Measurements from ENCODE around the gene ALDH18A1. TPM values are rescaled to one million over a fixed set of nuclear protein-coding genes. Genes with fewer than 3 reads are reported as not detected.

ALDH18A1 gene
- total RNA-seq, 1 experiment from 2014 or later: 87.6 TPM

DNA sequence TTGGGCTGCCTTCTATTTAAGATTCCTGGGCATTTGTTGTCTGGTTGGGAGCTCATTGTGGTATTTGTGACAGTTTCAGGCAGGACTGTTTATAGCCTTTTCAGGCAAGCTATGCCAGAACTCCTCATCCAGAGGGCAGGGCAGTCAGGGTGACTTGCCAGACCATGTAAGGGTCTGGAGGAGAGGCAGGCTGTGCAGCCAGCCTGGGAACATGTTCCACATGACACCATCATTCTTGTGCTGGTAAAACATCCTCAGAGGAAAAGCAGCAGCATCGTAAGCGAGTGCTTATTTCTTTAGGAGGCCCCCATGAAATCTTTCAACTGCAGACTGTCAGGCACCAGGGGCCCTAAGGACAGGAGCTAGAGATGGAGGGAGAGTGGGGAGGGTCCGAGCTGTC, 51.3 kb downstream of the ALDH18A1 start:
- intact Hi-C loops (cut with micrococcal nuclease): no loop called here
- ChIA-PET POLR2A (no interaction called here), RAD21 (ENCODE audit: low non-redundant PET in 1 of 2, low total read pairs in 2 of 2, uncharacterized antibody in 2 of 2, unreplicated experiment in 2 of 2) (no interaction called here), CTCF (interaction anchor here (1.3 to 1.6 kb wide), 3 partner anchors 175 to 242 kb away, joined by 3 to 5 read pairs (median 3); no protein-coding TSS in a partner anchor)
- Histone ChIP-seq H3K27ac (ENCODE audit: low read depth, low read length) (no peak overlapping the region), H3K27me3 (ENCODE audit: insufficient read depth, low read length) (no peaks in the 10 kb centered on the region), H3K9ac (ENCODE audit: low read length) (no peak overlapping the region), H3K4me1 (ENCODE audit: control insufficient read depth in 1 of 2, insufficient read depth in 2 of 2, low read length in 2 of 2) (no peaks in the 10 kb centered on the region), H2AFZ (ENCODE audit: low read depth, low read length, poor library complexity, severe bottlenecking) (no peak overlapping the region), H4K20me1 (ENCODE audit: insufficient read depth) (no peaks in the 10 kb centered on the region), H3K79me2 (ENCODE audit: insufficient read depth, low read length) (no peaks in the 10 kb centered on the region), H3K36me3 (ENCODE audit: control insufficient read depth in 1 of 2, insufficient read depth in 2 of 2, low read length in 2 of 2) (peaks cover 12 to 20% of the 10 kb centered on the region in 2 experiments; a peak in 2 of 4 replicates), H3K4me2 (ENCODE audit: low read length) (no peak overlapping the region), H3K4me3 (replicated peaks in 1 of 2; ENCODE audit: low read depth in 1 of 2, low read length in 2 of 2) (no peak overlapping the region), H3K9me2 (ENCODE audit: insufficient read depth) (no peaks in the 10 kb centered on the region), H3K9me3 (ENCODE audit: control insufficient read depth in 1 of 2, insufficient read depth in 1 of 2, low read depth in 1 of 2, low read length in 2 of 2) (no peaks in the 10 kb centered on the region)
- no TSS peak for BruUV-seq (replicated peaks)
- TF ChIP-seq CBX3 (IDR thresholded peaks at IDR 0.05; ENCODE audit: low read depth) (no peak), EZH2phosphoT487 (IDR thresholded peaks at IDR 0.05; ENCODE audit: borderline replicate concordance) (no peak)
- no peak for DNase-seq (ENCODE audit: low read depth, low spot score)
- ATAC-seq: no peak

DNA sequence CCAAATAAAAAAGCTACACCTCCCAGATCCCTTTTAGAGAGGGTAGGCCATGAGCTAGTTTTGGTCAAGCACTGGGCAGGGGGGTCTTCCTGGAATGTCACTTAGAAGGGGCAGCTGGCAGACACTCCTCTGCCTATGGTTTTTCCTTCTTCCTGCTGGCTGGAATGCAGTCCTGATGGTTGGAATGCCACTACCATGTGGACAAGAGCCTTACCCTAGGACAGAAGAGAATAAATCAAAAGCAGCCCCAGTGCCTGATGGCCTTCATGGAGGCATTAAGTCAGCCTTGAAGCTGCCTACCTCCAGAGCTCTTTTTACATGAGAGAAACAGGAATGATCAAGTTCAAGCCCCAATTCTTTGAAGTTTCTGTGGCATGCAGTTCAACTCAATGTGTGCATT, 51.9 kb downstream of the ALDH18A1 start:
- H3K9me3 ChIP-seq (ENCODE audit: control insufficient read depth in 1 of 2, insufficient read depth in 1 of 2, low read depth in 1 of 2, low read length in 2 of 2): no peaks in the 10 kb centered on the region
- TF ChIP-seq POLR2A (IDR thresholded peaks at IDR 0.05; ENCODE audit: borderline replicate concordance, extremely low read depth, insufficient read depth, insufficient read length): no peak
- no peak for TF ChIP-seq SRF (IDR thresholded peaks at IDR 0.05; ENCODE audit: low read depth)
- no peak for TF ChIP-seq TCF7L2 (IDR thresholded peaks at IDR 0.05; ENCODE audit: borderline replicate concordance, extremely low read depth, insufficient read depth, insufficient read length)
- TF ChIP-seq, protein P1, sequence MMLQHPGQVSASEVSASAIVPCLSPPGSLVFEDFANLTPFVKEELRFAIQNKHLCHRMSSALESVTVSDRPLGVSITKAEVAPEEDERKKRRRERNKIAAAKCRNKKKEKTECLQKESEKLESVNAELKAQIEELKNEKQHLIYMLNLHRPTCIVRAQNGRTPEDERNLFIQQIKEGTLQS (IDR thresholded peaks at IDR 0.05): no peak
- TF ChIP-seq YY1 (IDR thresholded peaks at IDR 0.05; ENCODE audit: extremely low read depth, insufficient replicate concordance, low read depth, low read length): no peak
- TF ChIP-seq, protein P2, sequence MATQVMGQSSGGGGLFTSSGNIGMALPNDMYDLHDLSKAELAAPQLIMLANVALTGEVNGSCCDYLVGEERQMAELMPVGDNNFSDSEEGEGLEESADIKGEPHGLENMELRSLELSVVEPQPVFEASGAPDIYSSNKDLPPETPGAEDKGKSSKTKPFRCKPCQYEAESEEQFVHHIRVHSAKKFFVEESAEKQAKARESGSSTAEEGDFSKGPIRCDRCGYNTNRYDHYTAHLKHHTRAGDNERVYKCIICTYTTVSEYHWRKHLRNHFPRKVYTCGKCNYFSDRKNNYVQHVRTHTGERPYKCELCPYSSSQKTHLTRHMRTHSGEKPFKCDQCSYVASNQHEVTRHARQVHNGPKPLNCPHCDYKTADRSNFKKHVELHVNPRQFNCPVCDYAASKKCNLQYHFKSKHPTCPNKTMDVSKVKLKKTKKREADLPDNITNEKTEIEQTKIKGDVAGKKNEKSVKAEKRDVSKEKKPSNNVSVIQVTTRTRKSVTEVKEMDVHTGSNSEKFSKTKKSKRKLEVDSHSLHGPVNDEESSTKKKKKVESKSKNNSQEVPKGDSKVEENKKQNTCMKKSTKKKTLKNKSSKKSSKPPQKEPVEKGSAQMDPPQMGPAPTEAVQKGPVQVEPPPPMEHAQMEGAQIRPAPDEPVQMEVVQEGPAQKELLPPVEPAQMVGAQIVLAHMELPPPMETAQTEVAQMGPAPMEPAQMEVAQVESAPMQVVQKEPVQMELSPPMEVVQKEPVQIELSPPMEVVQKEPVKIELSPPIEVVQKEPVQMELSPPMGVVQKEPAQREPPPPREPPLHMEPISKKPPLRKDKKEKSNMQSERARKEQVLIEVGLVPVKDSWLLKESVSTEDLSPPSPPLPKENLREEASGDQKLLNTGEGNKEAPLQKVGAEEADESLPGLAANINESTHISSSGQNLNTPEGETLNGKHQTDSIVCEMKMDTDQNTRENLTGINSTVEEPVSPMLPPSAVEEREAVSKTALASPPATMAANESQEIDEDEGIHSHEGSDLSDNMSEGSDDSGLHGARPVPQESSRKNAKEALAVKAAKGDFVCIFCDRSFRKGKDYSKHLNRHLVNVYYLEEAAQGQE (IDR thresholded peaks at IDR 0.05; ENCODE audit: low read depth): no peak
- TF ChIP-seq SP1 (IDR thresholded peaks at IDR 0.05; ENCODE audit: low read depth): no peak
- no peak for TF ChIP-seq ZFX (IDR thresholded peaks at IDR 0.05)
- no peak for TF ChIP-seq EZH2 (IDR thresholded peaks at IDR 0.05)
- TF ChIP-seq ELF1 (IDR thresholded peaks at IDR 0.05; ENCODE audit: borderline replicate concordance, low read depth): no peak
- TF ChIP-seq EZH2phosphoT487 (IDR thresholded peaks at IDR 0.05; ENCODE audit: borderline replicate concordance): no peak
- TF ChIP-seq RAD21 (IDR thresholded peaks at IDR 0.05; ENCODE audit: low read depth): no peak
- TF ChIP-seq CBX3 (IDR thresholded peaks at IDR 0.05; ENCODE audit: low read depth): no peak
- TF ChIP-seq, protein P3, sequence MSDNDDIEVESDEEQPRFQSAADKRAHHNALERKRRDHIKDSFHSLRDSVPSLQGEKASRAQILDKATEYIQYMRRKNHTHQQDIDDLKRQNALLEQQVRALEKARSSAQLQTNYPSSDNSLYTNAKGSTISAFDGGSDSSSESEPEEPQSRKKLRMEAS (IDR thresholded peaks at IDR 0.05): no peak
- TF ChIP-seq EGR1 (IDR thresholded peaks at IDR 0.05; ENCODE audit: low read depth): no peak
- intact Hi-C loops (cut with micrococcal nuclease): loop anchor here (5.0 kb wide), 1 partner anchor 157 kb away; no protein-coding TSS in a partner anchor
- no peak overlapping the region for H2AFZ ChIP-seq (ENCODE audit: low read depth, low read length, poor library complexity, severe bottlenecking)
- no peaks in the 10 kb centered on the region for H3K79me2 ChIP-seq (ENCODE audit: insufficient read depth, low read length)
- no peaks in the 10 kb centered on the region for H3K4me1 ChIP-seq (ENCODE audit: control insufficient read depth in 1 of 2, insufficient read depth in 2 of 2, low read length in 2 of 2)
- CTCF ChIA-PET: interaction anchor here (1.3 to 1.8 kb wide), 3 partner anchors 174 to 241 kb away, joined by 3 to 5 read pairs (median 3); no protein-coding TSS in a partner anchor
- RAD21 ChIA-PET (ENCODE audit: low non-redundant PET in 1 of 2, low total read pairs in 2 of 2, uncharacterized antibody in 2 of 2, unreplicated experiment in 2 of 2): interaction anchor here in 1 of 2 experiments (0.7 kb wide), 1 partner anchor 138 kb away, joined by 4 read pairs; no protein-coding TSS in a partner anchor
- no peak for DNase-seq (ENCODE audit: low read depth, low spot score)
- no peak overlapping the region for H3K4me3 ChIP-seq (replicated peaks in 1 of 2; ENCODE audit: low read depth in 1 of 2, low read length in 2 of 2)
- no peak overlapping the region for H3K27ac ChIP-seq (ENCODE audit: low read depth, low read length)
- ATAC-seq: no peak
- POLR2A ChIA-PET: no interaction called here
- peaks cover 9 to 18% of the 10 kb centered on the region in 2 experiments; a peak in 2 of 4 replicates for H3K36me3 ChIP-seq (ENCODE audit: control insufficient read depth in 1 of 2, insufficient read depth in 2 of 2, low read length in 2 of 2)
- H3K9ac ChIP-seq (ENCODE audit: low read length): no peak overlapping the region
- H3K27me3 ChIP-seq (ENCODE audit: insufficient read depth, low read length): no peaks in the 10 kb centered on the region
- H4K20me1 ChIP-seq (ENCODE audit: insufficient read depth): no peaks in the 10 kb centered on the region
- no TSS peak for BruUV-seq (replicated peaks)
- no peaks in the 10 kb centered on the region for H3K9me2 ChIP-seq (ENCODE audit: insufficient read depth)
- H3K4me2 ChIP-seq (ENCODE audit: low read length): no peak overlapping the region
